Kidney (tissue), 14 donors: Measurements from ENCODE around the gene GRID1. TPM values are rescaled to one million over a fixed set of nuclear protein-coding genes. Genes with fewer than 3 reads are reported as not detected.

Experiments used
- DNase-seq, 5 donors: peaks; one replicate each; pipeline ENCODE4 v3.0.0-alpha.2; 2013 to 2020
- FAIRE-seq: peaks from 2 replicates; lab custom pipeline; 2012; peaks lifted over from hg19 to GRCh38; lab: Jason Lieb, UNC
- H3K27ac ChIP-seq, 2 donors: one replicate each; pipeline ENCODE4 v1.7.0; 2013; ENCODE audit warnings: low read depth in 2 of 2, low read length in 2 of 2, inconsistent platforms in 1 of 2
- H3K27me3 ChIP-seq: one replicate; pipeline ENCODE4 v1.7.1; 2013; ENCODE audit warnings: low read length, inconsistent platforms; ENCODE audit not compliant: control insufficient read depth, insufficient read depth
- H3K36me3 ChIP-seq, 3 donors: one replicate each; pipeline versions ENCODE4 v1.7.0 to v1.7.1; 2013; ENCODE audit warnings: low read length in 3 of 3, control low read depth in 1 of 3, inconsistent platforms in 1 of 3; ENCODE audit not compliant: insufficient read depth in 3 of 3, control insufficient read depth in 2 of 3
- H3K4me1 ChIP-seq, 3 donors: one replicate each; pipeline versions ENCODE4 v1.7.0 to v1.7.1; 2013; ENCODE audit warnings: low read length in 3 of 3, inconsistent platforms in 1 of 3, low read depth in 1 of 3; ENCODE audit not compliant: control insufficient read depth in 2 of 3, insufficient read depth in 2 of 3
- H3K4me3 ChIP-seq, 3 donors: one replicate each; pipeline versions ENCODE4 v1.7.0 to v1.8.1; 2013; ENCODE audit warnings: low read length in 3 of 3, control low read depth in 1 of 3, inconsistent platforms in 1 of 3
- H3K9ac ChIP-seq, 3 donors: one replicate each; pipeline versions ENCODE4 v1.7.0 to v1.7.1; 2013; ENCODE audit warnings: low read length in 3 of 3, control low read depth in 1 of 3, inconsistent platforms in 1 of 3
- H3K9me3 ChIP-seq, 3 donors: one replicate each; pipeline versions ENCODE4 v1.7.0 to v1.7.1; 2013; ENCODE audit warnings: low read length in 3 of 3, control low read depth in 1 of 3, inconsistent platforms in 1 of 3; ENCODE audit not compliant: control insufficient read depth in 2 of 3, insufficient read depth in 1 of 3
- CTCF ChIP-seq: IDR thresholded peaks from 3 replicates; pipeline ENCODE4 v1.5.1; 2012; ENCODE audit warnings: mild to moderate bottlenecking, moderate library complexity, borderline replicate concordance; ENCODE audit not compliant: insufficient read depth; ENCODE audit errors: extremely low read depth
- intact Hi-C: fragments of 100-400 bp; cut with DNase I; formaldehyde crosslinking; loops from one replicate; pipeline ENCODE4 v1.11.1; 2022
- polyA plus RNA-seq: library from polyadenylated mRNA; stranded (reverse); fragments of 350-450 nt; fragmentation: Illumina TruSeq; extraction: RNeasy Lipid Tissue Mini Kit (QIAGEN cat#74804); gene quantifications from one replicate; pipeline ENCODE4 v1.2.3, GENCODE V29; 2014; ENCODE audit warnings: low read depth, low replicate concordance; ENCODE audit not compliant: insufficient read depth
- total RNA-seq: library from RNA; stranded (reverse); fragmentation: NEBNext Ultra II Directional; extraction: Animal tissue kit (Norgen Biotek cat#: 25700); gene quantifications from one replicate; pipeline ENCODE4 v1.2.1, GENCODE V29; 2021
- donor health status: control.
- donor health status: control.
- donor health status: control.
- donor health status: control.
- donor health status: control.
- donor health status: DM: yes; HTN: yes; CAD: no.
- donor health status: Normal renal cell carcinoma (clear cell type).

Gene GRID1
- total and polyA plus RNA-seq, 2 donors from 2014 or later = 0.37 to 1.4 TPM

GRCh38 chr10:85857791-85858190 lies 508.8 kb downstream of the GRID1 start:
- TF ChIP-seq CTCF = no peak
- intact Hi-C loops = no loop called here
- FAIRE-seq (no peak), DNase-seq (no peak)
- H3K9me3 ChIP-seq = no peaks in the 10 kb centered on the region
- no peak overlapping the region for H3K27ac ChIP-seq
- H3K9ac ChIP-seq = no peak overlapping the region
- H3K36me3 ChIP-seq = no peaks in the 10 kb centered on the region
- H3K4me1 ChIP-seq = no peaks in the 10 kb centered on the region
- H3K27me3 ChIP-seq = no peaks in the 10 kb centered on the region
- no peak overlapping the region for H3K4me3 ChIP-seq

- intact Hi-C loops = no loop called here
- Histone ChIP-seq H3K9me3 (peaks cover 0 to 3% (median 0%) of the 10 kb centered on the region in 3 donors), H3K4me3 (no peak overlapping the region), H3K27ac (no peak overlapping the region), H3K9ac (no peak overlapping the region), H3K36me3 (no peaks in the 10 kb centered on the region), H3K4me1 (no peaks in the 10 kb centered on the region), H3K27me3 (no peaks in the 10 kb centered on the region)
- DNase-seq = no peak
- no peak for TF ChIP-seq CTCF
- FAIRE-seq = no peak
These were observed 509.3 kb downstream of the GRID1 start for GRCh38 chr10:85857305-85857704.

- Histone ChIP-seq H3K36me3 (no peaks in the 10 kb centered on the region), H3K9ac (no peak overlapping the region), H3K27me3 (no peaks in the 10 kb centered on the region), H3K27ac (no peak overlapping the region), H3K9me3 (peaks cover 0 to 3% (median 0%) of the 10 kb centered on the region in 3 donors), H3K4me1 (no peaks in the 10 kb centered on the region), H3K4me3 (no peak overlapping the region)
- FAIRE-seq (no peak), DNase-seq (no peak)
- TF ChIP-seq CTCF = no peak
- intact Hi-C loops = no loop called here
These were observed 514.7 kb downstream of the GRID1 start for GRCh38 chr10:85851934-85852333.

- H3K9ac ChIP-seq = no peak overlapping the region
- H3K4me3 ChIP-seq = no peak overlapping the region
- H3K4me1 ChIP-seq = no peaks in the 10 kb centered on the region
- H3K27me3 ChIP-seq = no peaks in the 10 kb centered on the region
- no peak overlapping the region for H3K27ac ChIP-seq
- DNase-seq = no peak
- no peak for FAIRE-seq
- H3K9me3 ChIP-seq = peaks cover 0 to 3% (median 0%) of the 10 kb centered on the region in 3 donors
- TF ChIP-seq CTCF = no peak
- intact Hi-C loops = no loop called here
- H3K36me3 ChIP-seq = no peaks in the 10 kb centered on the region
These were observed 515.3 kb downstream of the GRID1 start for GRCh38 chr10:85851325-85851724.
